ENCODE results near the gene PTPRU.

DNA sequence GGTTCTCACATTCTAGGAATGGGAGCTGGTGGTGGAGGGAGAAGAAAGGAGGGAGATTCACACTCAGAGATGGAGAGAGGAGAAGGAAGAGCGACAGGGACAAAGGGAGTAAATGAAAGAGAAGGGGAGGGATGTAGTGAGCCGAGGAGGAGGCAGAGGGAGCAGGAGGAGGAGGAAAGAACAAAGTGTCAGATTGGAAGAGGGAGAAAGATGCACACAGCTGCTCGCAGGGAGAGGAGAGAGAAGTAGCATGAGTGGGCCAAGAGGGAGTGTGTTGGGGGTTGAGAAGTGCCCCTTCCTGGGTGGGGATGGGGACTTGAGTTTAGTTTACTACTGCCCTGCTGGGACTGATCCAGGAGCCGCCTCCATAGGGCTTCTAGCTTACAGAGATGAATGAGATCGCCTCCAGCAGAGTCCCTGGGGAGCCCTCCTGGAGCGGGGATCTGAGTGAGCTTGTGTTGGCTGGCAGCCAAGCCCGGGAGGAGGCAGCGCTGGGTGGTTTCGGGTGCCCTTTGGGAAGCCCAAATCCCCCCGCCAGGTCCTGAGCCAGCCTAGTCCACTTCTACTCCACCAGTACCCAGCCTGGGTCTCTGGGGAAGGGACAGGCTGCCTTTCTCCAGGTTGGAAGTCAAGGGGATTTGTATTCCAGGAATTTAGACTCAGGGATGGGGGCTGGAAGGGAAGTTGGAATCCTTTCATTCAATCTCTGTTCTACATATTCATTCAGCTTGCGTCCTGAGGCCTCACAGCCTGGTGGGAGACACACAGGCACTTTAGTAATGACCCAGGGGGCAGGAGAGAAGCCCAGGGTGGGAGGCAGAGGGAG is 20.9 kb downstream of the PTPRU start:
- TF ChIP-seq, protein P1, sequence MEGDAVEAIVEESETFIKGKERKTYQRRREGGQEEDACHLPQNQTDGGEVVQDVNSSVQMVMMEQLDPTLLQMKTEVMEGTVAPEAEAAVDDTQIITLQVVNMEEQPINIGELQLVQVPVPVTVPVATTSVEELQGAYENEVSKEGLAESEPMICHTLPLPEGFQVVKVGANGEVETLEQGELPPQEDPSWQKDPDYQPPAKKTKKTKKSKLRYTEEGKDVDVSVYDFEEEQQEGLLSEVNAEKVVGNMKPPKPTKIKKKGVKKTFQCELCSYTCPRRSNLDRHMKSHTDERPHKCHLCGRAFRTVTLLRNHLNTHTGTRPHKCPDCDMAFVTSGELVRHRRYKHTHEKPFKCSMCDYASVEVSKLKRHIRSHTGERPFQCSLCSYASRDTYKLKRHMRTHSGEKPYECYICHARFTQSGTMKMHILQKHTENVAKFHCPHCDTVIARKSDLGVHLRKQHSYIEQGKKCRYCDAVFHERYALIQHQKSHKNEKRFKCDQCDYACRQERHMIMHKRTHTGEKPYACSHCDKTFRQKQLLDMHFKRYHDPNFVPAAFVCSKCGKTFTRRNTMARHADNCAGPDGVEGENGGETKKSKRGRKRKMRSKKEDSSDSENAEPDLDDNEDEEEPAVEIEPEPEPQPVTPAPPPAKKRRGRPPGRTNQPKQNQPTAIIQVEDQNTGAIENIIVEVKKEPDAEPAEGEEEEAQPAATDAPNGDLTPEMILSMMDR (tag by site-specific recombination; IDR thresholded peaks at IDR 0.05): no peak
- TF ChIP-seq BCL11A (tag by site-specific recombination; IDR thresholded peaks at IDR 0.05; ENCODE audit: low read depth): no peak
- no peak for TF ChIP-seq ZNF561 (tag by site-specific recombination; IDR thresholded peaks at IDR 0.05; ENCODE audit: borderline replicate concordance)
- no peak for TF ChIP-seq ZNF121 (tag by site-specific recombination; IDR thresholded peaks at IDR 0.05)
- TF ChIP-seq, protein P2, sequence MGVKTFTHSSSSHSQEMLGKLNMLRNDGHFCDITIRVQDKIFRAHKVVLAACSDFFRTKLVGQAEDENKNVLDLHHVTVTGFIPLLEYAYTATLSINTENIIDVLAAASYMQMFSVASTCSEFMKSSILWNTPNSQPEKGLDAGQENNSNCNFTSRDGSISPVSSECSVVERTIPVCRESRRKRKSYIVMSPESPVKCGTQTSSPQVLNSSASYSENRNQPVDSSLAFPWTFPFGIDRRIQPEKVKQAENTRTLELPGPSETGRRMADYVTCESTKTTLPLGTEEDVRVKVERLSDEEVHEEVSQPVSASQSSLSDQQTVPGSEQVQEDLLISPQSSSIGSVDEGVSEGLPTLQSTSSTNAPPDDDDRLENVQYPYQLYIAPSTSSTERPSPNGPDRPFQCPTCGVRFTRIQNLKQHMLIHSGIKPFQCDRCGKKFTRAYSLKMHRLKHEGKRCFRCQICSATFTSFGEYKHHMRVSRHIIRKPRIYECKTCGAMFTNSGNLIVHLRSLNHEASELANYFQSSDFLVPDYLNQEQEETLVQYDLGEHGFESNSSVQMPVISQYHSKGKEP (tag by site-specific recombination; IDR thresholded peaks at IDR 0.05): no peak
- no peak for TF ChIP-seq ZNF23 (tag by site-specific recombination; IDR thresholded peaks at IDR 0.05; ENCODE audit: borderline replicate concordance)
- TF ChIP-seq ZNF529 (tag by site-specific recombination; IDR thresholded peaks at IDR 0.05; ENCODE audit: insufficient replicate concordance): no peak
- TF ChIP-seq, protein P3, sequence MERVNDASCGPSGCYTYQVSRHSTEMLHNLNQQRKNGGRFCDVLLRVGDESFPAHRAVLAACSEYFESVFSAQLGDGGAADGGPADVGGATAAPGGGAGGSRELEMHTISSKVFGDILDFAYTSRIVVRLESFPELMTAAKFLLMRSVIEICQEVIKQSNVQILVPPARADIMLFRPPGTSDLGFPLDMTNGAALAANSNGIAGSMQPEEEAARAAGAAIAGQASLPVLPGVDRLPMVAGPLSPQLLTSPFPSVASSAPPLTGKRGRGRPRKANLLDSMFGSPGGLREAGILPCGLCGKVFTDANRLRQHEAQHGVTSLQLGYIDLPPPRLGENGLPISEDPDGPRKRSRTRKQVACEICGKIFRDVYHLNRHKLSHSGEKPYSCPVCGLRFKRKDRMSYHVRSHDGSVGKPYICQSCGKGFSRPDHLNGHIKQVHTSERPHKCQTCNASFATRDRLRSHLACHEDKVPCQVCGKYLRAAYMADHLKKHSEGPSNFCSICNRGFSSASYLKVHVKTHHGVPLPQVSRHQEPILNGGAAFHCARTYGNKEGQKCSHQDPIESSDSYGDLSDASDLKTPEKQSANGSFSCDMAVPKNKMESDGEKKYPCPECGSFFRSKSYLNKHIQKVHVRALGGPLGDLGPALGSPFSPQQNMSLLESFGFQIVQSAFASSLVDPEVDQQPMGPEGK (tag by site-specific recombination; IDR thresholded peaks at IDR 0.05): peak; percentile 56
- TF ChIP-seq, protein P4, sequence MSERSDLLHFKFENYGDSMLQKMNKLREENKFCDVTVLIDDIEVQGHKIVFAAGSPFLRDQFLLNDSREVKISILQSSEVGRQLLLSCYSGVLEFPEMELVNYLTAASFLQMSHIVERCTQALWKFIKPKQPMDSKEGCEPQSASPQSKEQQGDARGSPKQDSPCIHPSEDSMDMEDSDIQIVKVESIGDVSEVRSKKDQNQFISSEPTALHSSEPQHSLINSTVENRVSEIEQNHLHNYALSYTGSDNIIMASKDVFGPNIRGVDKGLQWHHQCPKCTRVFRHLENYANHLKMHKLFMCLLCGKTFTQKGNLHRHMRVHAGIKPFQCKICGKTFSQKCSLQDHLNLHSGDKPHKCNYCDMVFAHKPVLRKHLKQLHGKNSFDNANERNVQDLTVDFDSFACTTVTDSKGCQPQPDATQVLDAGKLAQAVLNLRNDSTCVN (tag by site-specific recombination; optimal IDR thresholded peaks at IDR 0.05): no peak
- TF ChIP-seq ZNF274 (IDR thresholded peaks at IDR 0.05; ENCODE audit: low read length): no peak
- no peak for TF ChIP-seq ZNF274 (tag by site-specific recombination; IDR thresholded peaks at IDR 0.05; ENCODE audit: borderline replicate concordance)
